GM23338 (cell line): ENCODE data around the gene FBXW12. TPM values are rescaled to one million over a fixed set of nuclear protein-coding genes. Genes with fewer than 3 reads are reported as not detected.

Experiments used
- EZH2 ChIP-seq: fragments of 200-600 bp; sonication (generic); IDR thresholded peaks from one replicate; pipeline ENCODE4 v1.8.0; 2017; ENCODE audit warnings: antibody characterized with exemption, mild to moderate bottlenecking, low read depth; ENCODE audit not compliant: unreplicated experiment
- JUNB ChIP-seq: IDR thresholded peaks from one replicate; pipeline ENCODE4 v1.6.1; 2016; ENCODE audit warnings: antibody characterized with exemption; ENCODE audit not compliant: unreplicated experiment
- NANOG ChIP-seq: IDR thresholded peaks from 2 replicates; pipeline ENCODE4 v1.6.1; 2016; ENCODE audit warnings: antibody characterized with exemption, borderline replicate concordance
- POLR2AphosphoS5 ChIP-seq: IDR thresholded peaks from 2 replicates; pipeline ENCODE4 v1.6.1; 2016; ENCODE audit warnings: antibody characterized with exemption, low read depth
- ZNF114 ChIP-seq: fragments of 250-450 bp; sonication (Bioruptor Pico); IDR thresholded peaks from 2 replicates; pipeline ENCODE4 v1.5.0; 2020; ENCODE audit warnings: mild to moderate bottlenecking, moderate library complexity
- polyA plus RNA-seq: library from polyadenylated mRNA; unstranded; fragments of >200 nt; fragmentation: Nextera tagmentation; extraction: Ambion mirVana; gene quantifications from 2 replicates; pipeline ENCODE4 v1.2.1, GENCODE V29; 2016
- total RNA-seq: library from RNA; depleted of rRNA; stranded (reverse); fragments of >200 nt; shearing (Covaris generic); gene quantifications from 2 replicates; pipeline ENCODE4 v1.2.3, GENCODE V29; 2014
- TF ChIP-seq, protein P1 (sequence below): fragments of 250-450 bp; sonication (Bioruptor Pico); IDR thresholded peaks from 2 replicates; pipeline ENCODE4 v1.5.0; 2020; ENCODE audit warnings: mild to moderate bottlenecking, moderate library complexity
- TF ChIP-seq, protein P2 (sequence below), 2 experiments: fragments of 200-600 bp in 1 of 2; sonication (generic) in 1 of 2; conservative IDR thresholded peaks; 2 replicates each; pipeline versions ENCODE4 v1.5.1 to v1.6.1; 2016 to 2017; ENCODE audit warnings: antibody characterized with exemption in 2 of 2, low read depth in 2 of 2, mild to moderate bottlenecking in 2 of 2, moderate library complexity in 1 of 2
- TF ChIP-seq, protein P3 (sequence below): IDR thresholded peaks from 2 replicates; pipeline ENCODE4 v1.6.1; 2016; ENCODE audit warnings: antibody characterized with exemption

The FBXW12 gene
- total and polyA plus RNA-seq, 2 experiments from 2014 or later = 0.73 TPM; not detected in 1

DNA sequence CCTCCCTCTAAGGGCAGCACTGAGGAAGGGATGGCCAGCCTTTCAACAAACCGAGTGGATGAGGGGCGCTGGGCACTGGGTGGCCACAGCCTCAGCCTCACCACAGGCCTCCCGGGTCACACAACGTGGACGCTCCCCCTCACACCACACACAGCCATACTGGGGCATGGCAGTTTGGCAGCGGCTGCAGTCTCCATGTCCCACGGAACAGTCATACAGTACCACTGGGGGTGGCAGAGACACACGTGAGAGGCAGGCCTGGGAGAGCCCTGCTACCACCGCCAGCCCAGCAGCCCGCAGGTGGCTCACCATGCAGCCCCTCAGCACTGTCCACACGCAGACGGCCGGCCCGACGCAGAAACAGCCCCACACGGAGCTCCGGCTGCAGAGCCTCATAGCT lies 46.1 kb downstream of the FBXW12 start (continued):
- TF ChIP-seq, protein P1, sequence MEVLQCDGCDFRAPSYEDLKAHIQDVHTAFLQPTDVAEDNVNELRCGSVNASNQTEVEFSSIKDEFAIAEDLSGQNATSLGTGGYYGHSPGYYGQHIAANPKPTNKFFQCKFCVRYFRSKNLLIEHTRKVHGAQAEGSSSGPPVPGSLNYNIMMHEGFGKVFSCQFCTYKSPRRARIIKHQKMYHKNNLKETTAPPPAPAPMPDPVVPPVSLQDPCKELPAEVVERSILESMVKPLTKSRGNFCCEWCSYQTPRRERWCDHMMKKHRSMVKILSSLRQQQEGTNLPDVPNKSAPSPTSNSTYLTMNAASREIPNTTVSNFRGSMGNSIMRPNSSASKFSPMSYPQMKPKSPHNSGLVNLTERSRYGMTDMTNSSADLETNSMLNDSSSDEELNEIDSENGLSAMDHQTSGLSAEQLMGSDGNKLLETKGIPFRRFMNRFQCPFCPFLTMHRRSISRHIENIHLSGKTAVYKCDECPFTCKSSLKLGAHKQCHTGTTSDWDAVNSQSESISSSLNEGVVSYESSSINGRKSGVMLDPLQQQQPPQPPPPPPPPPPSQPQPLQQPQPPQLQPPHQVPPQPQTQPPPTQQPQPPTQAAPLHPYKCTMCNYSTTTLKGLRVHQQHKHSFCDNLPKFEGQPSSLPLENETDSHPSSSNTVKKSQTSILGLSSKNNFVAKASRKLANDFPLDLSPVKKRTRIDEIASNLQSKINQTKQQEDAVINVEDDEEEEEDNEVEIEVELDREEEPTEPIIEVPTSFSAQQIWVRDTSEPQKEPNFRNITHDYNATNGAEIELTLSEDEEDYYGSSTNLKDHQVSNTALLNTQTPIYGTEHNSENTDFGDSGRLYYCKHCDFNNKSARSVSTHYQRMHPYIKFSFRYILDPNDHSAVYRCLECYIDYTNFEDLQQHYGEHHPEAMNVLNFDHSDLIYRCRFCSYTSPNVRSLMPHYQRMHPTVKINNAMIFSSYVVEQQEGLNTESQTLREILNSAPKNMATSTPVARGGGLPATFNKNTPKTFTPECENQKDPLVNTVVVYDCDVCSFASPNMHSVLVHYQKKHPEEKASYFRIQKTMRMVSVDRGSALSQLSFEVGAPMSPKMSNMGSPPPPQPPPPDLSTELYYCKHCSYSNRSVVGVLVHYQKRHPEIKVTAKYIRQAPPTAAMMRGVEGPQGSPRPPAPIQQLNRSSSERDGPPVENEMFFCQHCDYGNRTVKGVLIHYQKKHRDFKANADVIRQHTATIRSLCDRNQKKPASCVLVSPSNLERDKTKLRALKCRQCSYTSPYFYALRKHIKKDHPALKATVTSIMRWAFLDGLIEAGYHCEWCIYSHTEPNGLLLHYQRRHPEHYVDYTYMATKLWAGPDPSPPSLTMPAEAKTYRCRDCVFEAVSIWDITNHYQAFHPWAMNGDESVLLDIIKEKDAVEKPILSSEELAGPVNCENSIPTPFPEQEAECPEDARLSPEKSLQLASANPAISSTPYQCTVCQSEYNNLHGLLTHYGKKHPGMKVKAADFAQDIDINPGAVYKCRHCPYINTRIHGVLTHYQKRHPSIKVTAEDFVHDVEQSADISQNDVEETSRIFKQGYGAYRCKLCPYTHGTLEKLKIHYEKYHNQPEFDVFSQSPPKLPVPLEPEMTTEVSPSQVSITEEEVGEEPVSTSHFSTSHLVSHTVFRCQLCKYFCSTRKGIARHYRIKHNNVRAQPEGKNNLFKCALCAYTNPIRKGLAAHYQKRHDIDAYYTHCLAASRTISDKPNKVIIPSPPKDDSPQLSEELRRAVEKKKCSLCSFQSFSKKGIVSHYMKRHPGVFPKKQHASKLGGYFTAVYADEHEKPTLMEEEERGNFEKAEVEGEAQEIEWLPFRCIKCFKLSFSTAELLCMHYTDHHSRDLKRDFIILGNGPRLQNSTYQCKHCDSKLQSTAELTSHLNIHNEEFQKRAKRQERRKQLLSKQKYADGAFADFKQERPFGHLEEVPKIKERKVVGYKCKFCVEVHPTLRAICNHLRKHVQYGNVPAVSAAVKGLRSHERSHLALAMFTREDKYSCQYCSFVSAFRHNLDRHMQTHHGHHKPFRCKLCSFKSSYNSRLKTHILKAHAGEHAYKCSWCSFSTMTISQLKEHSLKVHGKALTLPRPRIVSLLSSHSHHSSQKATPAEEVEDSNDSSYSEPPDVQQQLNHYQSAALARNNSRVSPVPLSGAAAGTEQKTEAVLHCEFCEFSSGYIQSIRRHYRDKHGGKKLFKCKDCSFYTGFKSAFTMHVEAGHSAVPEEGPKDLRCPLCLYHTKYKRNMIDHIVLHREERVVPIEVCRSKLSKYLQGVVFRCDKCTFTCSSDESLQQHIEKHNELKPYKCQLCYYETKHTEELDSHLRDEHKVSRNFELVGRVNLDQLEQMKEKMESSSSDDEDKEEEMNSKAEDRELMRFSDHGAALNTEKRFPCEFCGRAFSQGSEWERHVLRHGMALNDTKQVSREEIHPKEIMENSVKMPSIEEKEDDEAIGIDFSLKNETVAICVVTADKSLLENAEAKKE (CRISPR knock-in tag) = no peak
- TF ChIP-seq, protein P2, sequence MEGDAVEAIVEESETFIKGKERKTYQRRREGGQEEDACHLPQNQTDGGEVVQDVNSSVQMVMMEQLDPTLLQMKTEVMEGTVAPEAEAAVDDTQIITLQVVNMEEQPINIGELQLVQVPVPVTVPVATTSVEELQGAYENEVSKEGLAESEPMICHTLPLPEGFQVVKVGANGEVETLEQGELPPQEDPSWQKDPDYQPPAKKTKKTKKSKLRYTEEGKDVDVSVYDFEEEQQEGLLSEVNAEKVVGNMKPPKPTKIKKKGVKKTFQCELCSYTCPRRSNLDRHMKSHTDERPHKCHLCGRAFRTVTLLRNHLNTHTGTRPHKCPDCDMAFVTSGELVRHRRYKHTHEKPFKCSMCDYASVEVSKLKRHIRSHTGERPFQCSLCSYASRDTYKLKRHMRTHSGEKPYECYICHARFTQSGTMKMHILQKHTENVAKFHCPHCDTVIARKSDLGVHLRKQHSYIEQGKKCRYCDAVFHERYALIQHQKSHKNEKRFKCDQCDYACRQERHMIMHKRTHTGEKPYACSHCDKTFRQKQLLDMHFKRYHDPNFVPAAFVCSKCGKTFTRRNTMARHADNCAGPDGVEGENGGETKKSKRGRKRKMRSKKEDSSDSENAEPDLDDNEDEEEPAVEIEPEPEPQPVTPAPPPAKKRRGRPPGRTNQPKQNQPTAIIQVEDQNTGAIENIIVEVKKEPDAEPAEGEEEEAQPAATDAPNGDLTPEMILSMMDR (conservative IDR thresholded peaks at IDR 0.05; ENCODE audit: low read depth in 2 of 2) = no peak
- no peak for TF ChIP-seq POLR2AphosphoS5
- no peak for TF ChIP-seq ZNF114 (CRISPR knock-in tag)
- TF ChIP-seq, protein P3, sequence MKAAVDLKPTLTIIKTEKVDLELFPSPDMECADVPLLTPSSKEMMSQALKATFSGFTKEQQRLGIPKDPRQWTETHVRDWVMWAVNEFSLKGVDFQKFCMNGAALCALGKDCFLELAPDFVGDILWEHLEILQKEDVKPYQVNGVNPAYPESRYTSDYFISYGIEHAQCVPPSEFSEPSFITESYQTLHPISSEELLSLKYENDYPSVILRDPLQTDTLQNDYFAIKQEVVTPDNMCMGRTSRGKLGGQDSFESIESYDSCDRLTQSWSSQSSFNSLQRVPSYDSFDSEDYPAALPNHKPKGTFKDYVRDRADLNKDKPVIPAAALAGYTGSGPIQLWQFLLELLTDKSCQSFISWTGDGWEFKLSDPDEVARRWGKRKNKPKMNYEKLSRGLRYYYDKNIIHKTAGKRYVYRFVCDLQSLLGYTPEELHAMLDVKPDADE = no peak
- TF ChIP-seq NANOG = no peak
- TF ChIP-seq JUNB = no peak
- TF ChIP-seq EZH2 = no peak
